HepG2 (cell line): Measurements from ENCODE around the gene ITSN2. TPM values are rescaled to one million over a fixed set of nuclear protein-coding genes. Genes with fewer than 3 reads are reported as not detected.

Source experiments
- ATAC-seq: fragments of 200-7000 bp; cut with Tn5 transposase; 3 replicates; pipeline ENCODE4 v1.9.1; 2020; ENCODE audit warnings: mild to moderate bottlenecking, moderate library complexity
- BruUV-seq: library from RNA; stranded (reverse); fragments of 400-500 nt; replicated peaks from 2 replicates; lab custom pipeline; 2021; lab: Mats Ljungman, UMichigan
- CTCF ChIA-PET: fragments of 300-600 bp; formaldehyde crosslinking; extraction: SDS; loops from one replicate; lab custom pipeline; 2021; ENCODE audit warnings: low total read pairs, inconsistent platforms, low intra/inter-chr PET ratio; lab: Yijun Ruan, JAX
- POLR2A ChIA-PET: fragments of 350-600 bp; sonication (Branson Sonifier 250); formaldehyde crosslinking; loops from one replicate; lab custom pipeline; 2020; ENCODE audit warnings: antibody characterized with exemption, inconsistent platforms; lab: Yijun Ruan, JAX
- DNase-seq: peaks from one replicate; pipeline ENCODE4 v3.0.0-alpha.2; 2015; ENCODE audit warnings: low spot score
- FAIRE-seq: peaks from 3 replicates; lab custom pipeline; 2011; peaks lifted over from hg19 to GRCh38; lab: Jason Lieb, UNC
- H2AFZ ChIP-seq: one replicate; pipeline ENCODE4 v1.6.1; 2011; ENCODE audit warnings: low read length, inconsistent platforms
- H3K27ac ChIP-seq: fragments of 300-600 bp; 3 replicates; pipeline ENCODE4 v1.8.0; 2011; ENCODE audit warnings: mixed run types, mild to moderate bottlenecking, mixed read lengths, low read length, inconsistent platforms; ENCODE audit not compliant: insufficient read depth; ENCODE audit errors: extremely low read length
- H3K27me3 ChIP-seq, 2 experiments: fragments of 200-600 bp in 1 of 2; 2 replicates in 1 of 2; 3 replicates in 1 of 2; pipeline versions ENCODE4 v1.6.0 to v1.8.0; 2011; ENCODE audit warnings: low read length in 2 of 2, mild to moderate bottlenecking in 2 of 2, moderate library complexity in 2 of 2, inconsistent platforms in 1 of 2; ENCODE audit not compliant: insufficient read depth in 2 of 2, control insufficient read depth in 1 of 2
- H3K36me3 ChIP-seq, 2 experiments: fragments of 200-600 bp in 1 of 2; replicated peaks in 1 of 2; 2 replicates in 1 of 2; 3 replicates in 1 of 2; pipeline versions ENCODE4 v1.5.1 to v1.8.0; 2011; ENCODE audit warnings: low read length in 2 of 2, inconsistent platforms in 1 of 2; ENCODE audit not compliant: insufficient read depth in 2 of 2, control insufficient read depth in 1 of 2
- H3K4me1 ChIP-seq: 2 replicates; pipeline ENCODE4 v1.5.1; 2012; ENCODE audit warnings: low read length, inconsistent platforms; ENCODE audit not compliant: insufficient read depth
- H3K4me2 ChIP-seq: 2 replicates; pipeline ENCODE4 v1.6.0; 2011; ENCODE audit warnings: low read depth, low read length, inconsistent platforms
- H3K4me3 ChIP-seq, 3 experiments: fragments of 200-600 bp in 1 of 3; sonication (generic), shearing (Covaris generic) in 1 of 3; replicated peaks in 1 of 3; 2 replicates each; pipeline ENCODE4 v1.5.1; 2011 to 2016; ENCODE audit warnings: low read length in 3 of 3, inconsistent platforms in 2 of 3, low read depth in 2 of 3, mild to moderate bottlenecking in 2 of 3, control low read depth in 1 of 3, mixed read lengths in 1 of 3; ENCODE audit not compliant: insufficient read depth in 1 of 3
- H3K79me2 ChIP-seq: one replicate; pipeline ENCODE4 v1.6.1; 2011; ENCODE audit warnings: low read length, inconsistent platforms; ENCODE audit not compliant: insufficient read depth
- H3K9ac ChIP-seq: 2 replicates; pipeline ENCODE4 v1.6.0; 2011; ENCODE audit warnings: mild to moderate bottlenecking, low read depth, low read length, inconsistent platforms; ENCODE audit not compliant: insufficient read depth
- H3K9me3 ChIP-seq: 2 replicates; pipeline ENCODE4 v1.5.1; 2012; ENCODE audit warnings: mild to moderate bottlenecking, low read length
- H4K20me1 ChIP-seq: 2 replicates; pipeline ENCODE4 v1.6.0; 2011; ENCODE audit warnings: inconsistent platforms, mild to moderate bottlenecking, low read length, moderate library complexity; ENCODE audit not compliant: insufficient read depth
- ATF7-NPFF ChIP-seq: sonication (generic); formaldehyde crosslinking; IDR thresholded peaks from 2 replicates; pipeline ENCODE4 v1.8.1; 2023; ENCODE audit warnings: mild to moderate bottlenecking, low read depth, missing genetic modification reagents, moderate library complexity
- DRAP1 ChIP-seq: IDR thresholded peaks from 2 replicates; pipeline ENCODE4 v1.6.1; 2016; ENCODE audit warnings: missing genetic modification reagents, missing compliant biosample characterization
- JUNB ChIP-seq: sonication (generic); formaldehyde crosslinking; IDR thresholded peaks from 2 replicates; pipeline ENCODE4 v1.8.0; 2022; ENCODE audit warnings: missing genetic modification reagents, mild to moderate bottlenecking, borderline replicate concordance
- ZBTB38 ChIP-seq: sonication (generic); formaldehyde crosslinking; IDR thresholded peaks from 2 replicates; pipeline ENCODE4 v1.5.1; 2020; ENCODE audit warnings: mild to moderate bottlenecking, missing genetic modification reagents
- ZNF292 ChIP-seq: sonication (generic); formaldehyde crosslinking; IDR thresholded peaks from 2 replicates; pipeline ENCODE4 v1.8.1; 2022; ENCODE audit warnings: mild to moderate bottlenecking, low read depth, missing genetic modification reagents, borderline replicate concordance
- ZNF331 ChIP-seq: sonication (generic); formaldehyde crosslinking; IDR thresholded peaks from 2 replicates; pipeline ENCODE4 v1.4.0; 2020; ENCODE audit warnings: missing genetic modification reagents
- ZNF543 ChIP-seq: sonication (generic); formaldehyde crosslinking; IDR thresholded peaks from 2 replicates; pipeline ENCODE4 v1.4.0; 2020; ENCODE audit warnings: mild to moderate bottlenecking, missing genetic modification reagents
- ZNF720 ChIP-seq: sonication (generic); formaldehyde crosslinking; IDR thresholded peaks from 2 replicates; pipeline ENCODE4 v1.4.0; 2020; ENCODE audit warnings: missing genetic modification reagents
- WGBS: methylation state at CpG from one replicate; pipeline ENCODE4 v1.1.6; 2017; ENCODE audit warnings: low lambda C conversion rate; 5-methylcytosine and 5-hydroxymethylcytosine counted together
- in situ Hi-C: cut with HindIII; loops from 2 replicates; pipeline ENCODE4 v1.10.0; 2017; ENCODE audit warnings: low pct_unique_long_range_greater_than_20kb; ENCODE audit not compliant: extremely low pct_ligation_motif_present
- intact Hi-C: fragments of 100-400 bp; cut with micrococcal nuclease; formaldehyde crosslinking; loops from one replicate; pipeline ENCODE4 v1.10.0; 2022; ENCODE audit not compliant: unreplicated experiment
- polyA plus RNA-seq, 8 experiments: library from polyadenylated mRNA; depleted of rRNA in 3 of 8; stranded (reverse) in 7 of 8; unstranded in 1 of 8; fragments of >200 nt; fragmentation: Illumina TruSeq in 4 of 8; extraction: Trizol in 4 of 8; gene quantifications; 2 replicates each; pipeline versions ENCODE4 v1.2.1 to v1.2.3, GENCODE V29; 2011 to 2016; ENCODE audit warnings: low read depth in 4 of 8, missing spikeins in 1 of 8, mixed read lengths in 1 of 8; ENCODE audit not compliant: insufficient read depth in 1 of 8
- total RNA-seq, 5 experiments: library from RNA; depleted of rRNA; stranded (reverse); fragments of >200 nt; fragmentation: Illumina TruSeq; extraction: Trizol; gene quantifications; 2 replicates each; pipeline ENCODE4 v1.2.3, GENCODE V29; 2016; ENCODE audit warnings: low read depth in 1 of 5
- TF ChIP-seq, protein P1 (sequence below): sonication (generic); formaldehyde crosslinking; IDR thresholded peaks from 2 replicates; pipeline ENCODE4 v1.4.0; 2020; ENCODE audit warnings: missing genetic modification reagents, borderline replicate concordance

The ITSN2 gene
- total and polyA plus RNA-seq, 2 of the 13 experiments (the other 11 are each of a cell fraction or from before 2014, with no cell fraction given), result 26.0 to 26.6 TPM

GRCh38 chr2:24280161-24280560 lies 80.2 kb downstream of the ITSN2 start:
- intact Hi-C loops (no loop called here), in situ Hi-C loops (no loop called here)
- no peak overlapping the region for H2AFZ ChIP-seq
- no peaks in the 10 kb centered on the region for H4K20me1 ChIP-seq
- H3K9me3 ChIP-seq, result no peaks in the 10 kb centered on the region
- ATAC-seq (no peak), DNase-seq (no peak), FAIRE-seq (no peak)
- H3K79me2 ChIP-seq, result no peaks in the 10 kb centered on the region
- no peak overlapping the region for H3K4me2 ChIP-seq
- H3K27ac ChIP-seq, result no peak overlapping the region
- WGBS, result 95% methylated on average over 4 of the region's 4 CpGs
- H3K27me3 ChIP-seq, result no peaks in the 10 kb centered on the region
- no TSS peak for BruUV-seq
- H3K9ac ChIP-seq, result no peak overlapping the region
- ChIA-PET CTCF (no interaction called here), POLR2A (no interaction called here)
- TF ChIP-seq ZNF331 (CRISPR knock-in tag), result no peak
- no peak for TF ChIP-seq ATF7-NPFF
- TF ChIP-seq ZNF543, result no peak
- TF ChIP-seq JUNB (CRISPR knock-in tag), result no peak
- no peak overlapping the region for H3K4me3 ChIP-seq
- peaks cover 0 to 1% of the 10 kb centered on the region in 2 experiments; a peak in 1 of 5 replicates for H3K36me3 ChIP-seq
- H3K4me1 ChIP-seq, result no peaks in the 10 kb centered on the region

DNA sequence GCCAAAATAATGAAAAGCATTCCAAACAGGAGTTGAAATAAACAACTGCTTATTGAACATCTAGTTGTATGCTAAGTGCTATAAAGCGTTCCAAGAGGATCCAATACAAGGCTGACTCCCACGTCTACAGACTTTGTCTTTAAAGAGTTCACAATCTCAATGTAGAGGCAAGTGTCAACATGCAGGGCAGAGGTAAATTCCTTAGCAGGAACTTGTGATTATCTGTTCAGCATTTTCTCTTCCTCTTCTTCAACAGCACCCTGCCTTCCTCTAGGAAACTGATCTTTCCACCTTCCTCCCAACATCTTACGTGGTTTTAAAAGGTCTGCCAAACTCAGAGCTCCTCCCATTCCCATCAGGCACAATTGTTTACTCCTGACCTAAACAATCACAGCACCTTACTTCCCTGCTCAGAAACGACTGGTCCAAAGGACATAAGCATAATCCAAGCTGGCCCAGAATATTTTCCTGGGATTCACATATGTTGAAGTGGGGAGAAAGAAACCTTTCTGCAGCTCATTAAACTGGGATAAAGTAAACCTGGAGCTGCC lies 83.9 kb downstream of the ITSN2 start:
- BruUV-seq, result no TSS peak
- DNase-seq, result no peak
- Histone ChIP-seq H3K9me3 (no peaks in the 10 kb centered on the region), H3K9ac (no peak overlapping the region), H4K20me1 (no peaks in the 10 kb centered on the region), H3K4me1 (no peaks in the 10 kb centered on the region), H3K4me2 (no peak overlapping the region), H3K27me3 (no peaks in the 10 kb centered on the region), H2AFZ (no peak overlapping the region), H3K79me2 (no peaks in the 10 kb centered on the region), H3K4me3 (no peak overlapping the region), H3K27ac (no peak overlapping the region), H3K36me3 (peaks cover 2 to 11% of the 10 kb centered on the region in 2 experiments; a peak in 3 of 5 replicates)
- intact Hi-C loops, result no loop called here
- no peak for TF ChIP-seq ZNF720 (CRISPR knock-in tag)
- no peak for TF ChIP-seq ZNF292 (CRISPR knock-in tag)
- TF ChIP-seq ZBTB38 (CRISPR knock-in tag), result no peak
- TF ChIP-seq, protein P1, sequence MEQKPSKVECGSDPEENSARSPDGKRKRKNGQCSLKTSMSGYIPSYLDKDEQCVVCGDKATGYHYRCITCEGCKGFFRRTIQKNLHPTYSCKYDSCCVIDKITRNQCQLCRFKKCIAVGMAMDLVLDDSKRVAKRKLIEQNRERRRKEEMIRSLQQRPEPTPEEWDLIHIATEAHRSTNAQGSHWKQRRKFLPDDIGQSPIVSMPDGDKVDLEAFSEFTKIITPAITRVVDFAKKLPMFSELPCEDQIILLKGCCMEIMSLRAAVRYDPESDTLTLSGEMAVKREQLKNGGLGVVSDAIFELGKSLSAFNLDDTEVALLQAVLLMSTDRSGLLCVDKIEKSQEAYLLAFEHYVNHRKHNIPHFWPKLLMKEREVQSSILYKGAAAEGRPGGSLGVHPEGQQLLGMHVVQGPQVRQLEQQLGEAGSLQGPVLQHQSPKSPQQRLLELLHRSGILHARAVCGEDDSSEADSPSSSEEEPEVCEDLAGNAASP, result no peak
- no peak for TF ChIP-seq DRAP1 (CRISPR knock-in tag)
- ChIA-PET POLR2A (no interaction called here), CTCF (no interaction called here)
- in situ Hi-C loops, result no loop called here
- no peak for FAIRE-seq
- 80% methylated on average over 4 of the region's 4 CpGs for WGBS
- no peak for ATAC-seq
